Stimulated activated CD4-positive, alpha-beta T cell treated with anti-CD3 and anti-CD28 coated beads, Interleukin-4, amount 100 ng/mL, for 1 hour (primary cell): ENCODE data around the gene C1S.

Experiments used
- DNase-seq: peaks from one replicate; pipeline ENCODE4 v3.0.0-alpha.2; 2020

C1S gene

DNA sequence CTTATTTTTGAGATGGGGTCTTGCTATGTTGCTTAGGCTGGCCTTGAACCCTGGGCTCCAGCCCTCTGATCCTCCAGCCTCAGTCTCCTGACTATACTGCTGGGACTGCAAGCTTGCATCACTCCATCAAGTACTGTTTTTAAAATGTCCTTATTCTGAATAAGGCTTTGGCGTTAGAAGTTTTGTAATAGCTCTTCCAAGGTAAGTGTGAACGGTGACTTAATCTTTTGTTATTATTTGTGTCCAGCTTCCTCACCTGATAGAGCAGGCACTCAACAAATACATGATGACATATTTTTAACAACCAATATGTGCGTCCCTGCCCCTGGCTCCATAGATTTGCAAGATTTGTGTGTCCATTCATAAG is 47.1 kb downstream of the C1S start:
- no peak for DNase-seq

DNA sequence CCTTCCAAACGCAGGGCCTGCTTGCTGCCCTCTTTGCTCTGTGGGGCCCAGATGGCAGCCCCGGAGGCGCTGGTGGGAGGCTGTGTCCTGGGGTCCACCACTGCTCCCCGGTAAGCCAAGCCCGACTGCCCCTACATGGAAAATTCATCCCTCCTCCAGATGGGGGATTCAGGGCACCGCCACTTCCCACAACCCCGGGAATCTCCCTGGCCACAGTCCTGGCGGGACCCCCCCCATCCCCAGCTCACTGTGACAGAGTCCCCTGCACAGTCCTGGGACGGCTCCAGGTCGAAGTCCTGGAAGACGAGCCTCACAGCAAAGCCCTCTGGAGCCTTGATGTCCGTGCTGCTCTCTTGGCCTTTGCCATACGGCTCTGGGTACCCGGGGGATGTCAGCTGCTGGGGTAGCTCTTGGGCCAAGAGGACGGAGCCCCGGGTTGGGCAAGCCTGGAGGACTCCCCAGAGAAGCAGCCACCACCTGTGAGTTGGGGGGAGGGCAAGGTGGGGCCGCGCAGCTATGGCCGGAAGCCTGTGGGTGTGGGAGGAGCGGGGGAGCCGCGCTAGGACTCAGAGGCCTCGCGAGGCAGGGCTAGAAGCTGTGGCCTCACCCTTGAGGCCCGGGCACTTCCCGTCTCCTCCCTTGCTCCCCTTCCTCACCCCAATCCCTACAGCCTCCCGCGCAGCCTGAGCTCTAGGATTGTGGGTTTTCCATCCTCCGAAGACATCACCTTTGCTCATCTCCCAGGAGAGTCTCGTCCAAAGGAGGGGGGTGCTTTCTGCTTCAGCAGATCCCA is 47.7 kb downstream of the C1S start:
- peak; percentile 72 for DNase-seq

DNA sequence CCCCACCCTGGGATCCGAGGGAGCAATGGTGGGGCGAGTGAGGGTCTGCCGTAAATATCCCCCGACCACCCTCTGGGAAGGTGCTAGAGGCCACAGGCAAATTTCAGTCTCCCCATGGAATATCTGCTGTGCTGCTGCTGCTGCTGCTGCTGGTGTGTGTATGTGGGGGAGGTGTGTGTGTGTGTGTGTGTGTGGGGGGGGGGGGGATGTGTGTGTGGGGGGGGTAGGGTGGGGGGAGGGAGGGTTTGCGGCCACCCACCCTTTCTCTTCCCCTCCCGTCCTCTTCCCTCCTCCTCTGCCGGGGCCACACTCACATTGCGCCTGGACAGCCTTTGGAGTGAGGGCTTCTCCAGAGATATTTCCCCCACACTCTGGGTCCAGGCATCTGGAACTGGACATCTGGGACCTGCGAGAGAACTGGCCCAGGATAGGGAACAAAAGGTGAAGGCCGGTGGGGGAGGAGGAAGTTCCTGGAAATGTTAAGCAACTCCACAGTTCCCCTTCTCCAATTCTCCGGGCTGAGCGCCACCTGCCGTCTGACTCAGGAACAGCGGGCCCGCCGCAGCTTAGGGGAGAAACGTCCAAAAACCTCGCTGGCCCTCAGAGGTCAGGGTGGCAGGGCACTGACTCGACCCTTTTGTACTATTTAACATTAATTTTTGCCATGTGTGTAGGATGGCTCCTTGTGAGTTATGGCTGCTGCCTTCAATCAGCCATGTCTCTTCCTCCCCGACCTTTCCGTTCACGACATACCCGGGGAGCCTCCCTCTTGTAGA is 48.5 kb downstream of the C1S start, which contains the start of gene C1RL:
Gene C1RL, minus strand, starts transcription at position 419 of the 776 bp plus-strand sequence. Its CDS starts 34 bp downstream, at position 385.
- peak; percentile 84 for DNase-seq

DNA sequence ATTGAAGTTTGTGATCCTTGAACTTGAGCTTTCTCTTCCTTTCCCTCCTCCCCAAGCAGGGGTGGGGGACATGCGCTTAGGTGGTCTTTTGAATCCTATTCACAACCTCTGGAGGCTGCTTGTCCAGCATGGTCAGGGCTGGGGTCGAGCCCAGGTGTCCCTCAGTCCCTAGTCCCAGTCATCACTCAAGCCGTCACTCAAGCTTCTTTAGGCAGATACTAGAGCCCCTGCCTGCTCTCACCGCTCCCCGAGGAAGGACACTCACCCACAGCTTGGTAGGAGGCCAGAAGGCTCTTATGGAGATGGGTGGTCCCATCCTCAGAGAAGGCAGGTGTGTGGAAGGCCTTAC is 49.0 kb downstream of the C1S start:
- no peak for DNase-seq

DNA sequence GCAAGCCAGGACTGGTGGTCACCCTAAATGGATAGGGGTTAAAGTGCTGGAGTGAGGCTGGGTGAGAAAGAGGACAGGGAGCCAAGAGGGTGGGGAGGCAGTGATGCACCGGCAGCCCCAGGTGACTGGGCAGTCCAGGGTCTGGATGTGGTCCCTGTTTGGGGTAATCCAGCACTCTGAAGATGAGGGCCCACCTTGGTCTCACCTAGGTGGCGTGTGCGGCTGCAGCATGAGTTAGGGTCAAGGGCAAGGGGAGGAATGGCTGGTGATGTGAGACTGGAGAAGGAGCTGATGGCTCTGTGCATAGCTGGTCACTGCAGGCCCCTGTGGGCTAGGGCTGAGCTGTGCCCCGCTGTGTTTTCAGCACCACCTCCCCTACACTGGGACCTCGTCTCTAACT is 50.1 kb downstream of the C1S start:
- DNase-seq, result no peak

DNA sequence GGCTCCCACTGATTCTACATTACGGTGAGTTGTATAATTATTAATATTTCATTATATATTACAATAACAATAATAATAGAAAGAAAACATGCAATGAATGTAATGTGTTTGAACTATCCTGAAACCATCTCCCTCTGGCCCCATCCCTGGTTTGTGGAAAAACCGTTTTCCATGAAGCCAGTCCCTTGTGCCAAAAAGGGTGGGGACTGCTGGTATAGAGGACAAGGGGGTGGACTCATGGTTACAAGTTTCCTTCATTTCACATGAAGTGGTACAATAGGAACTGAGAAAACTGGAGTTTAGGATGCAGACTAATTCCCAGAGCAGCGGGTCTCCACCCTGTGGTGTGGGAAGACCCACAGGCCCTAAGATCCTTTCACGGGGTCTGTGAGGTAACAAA is 51.5 kb downstream of the C1S start:
- DNase-seq, result no peak

DNA sequence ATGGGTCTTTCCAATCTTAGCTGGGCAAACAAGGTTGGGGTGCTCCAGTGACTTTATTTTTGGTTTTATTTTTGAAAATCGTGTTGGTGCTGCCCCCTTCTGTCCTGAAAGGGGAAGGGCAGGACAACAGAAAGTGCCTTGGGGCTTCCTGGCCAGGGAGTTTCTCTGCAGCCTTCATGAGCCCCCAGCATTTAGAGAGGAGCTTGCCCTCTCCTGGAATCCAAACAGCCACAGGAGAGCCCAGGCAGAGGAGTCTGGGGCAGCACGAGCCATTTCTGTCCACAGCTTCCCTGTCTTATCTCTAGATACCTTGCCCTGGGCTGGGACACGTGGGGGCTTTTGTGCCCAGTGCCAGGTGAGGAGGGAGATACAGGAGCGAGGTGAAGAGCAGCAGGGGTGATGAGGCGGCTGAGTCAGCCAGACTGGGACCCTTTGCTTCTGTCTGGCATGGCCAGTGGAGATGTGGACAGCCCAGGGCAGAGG is 52.9 kb downstream of the C1S start:
- peak; percentile 15 for DNase-seq

DNA sequence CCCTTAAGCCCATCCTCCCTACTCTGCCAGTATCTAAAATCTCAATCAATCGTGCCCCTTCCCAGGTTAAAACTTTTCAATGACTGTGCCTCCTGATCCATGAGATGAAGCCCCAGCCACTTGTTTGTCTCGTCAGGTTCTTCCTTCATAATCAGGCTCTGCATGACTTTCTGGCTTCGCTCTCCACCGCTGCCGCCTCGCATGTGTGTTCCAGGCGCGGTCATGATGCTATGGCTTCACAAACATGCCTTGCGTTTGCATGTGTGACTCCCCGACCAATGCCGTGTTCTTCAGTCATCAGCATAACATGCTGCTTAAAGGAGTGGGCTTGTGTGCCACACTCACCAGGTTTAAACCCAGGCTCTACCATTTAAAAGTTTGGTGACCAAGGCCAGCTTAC is 53.5 kb downstream of the C1S start:
- DNase-seq, result no peak

DNA sequence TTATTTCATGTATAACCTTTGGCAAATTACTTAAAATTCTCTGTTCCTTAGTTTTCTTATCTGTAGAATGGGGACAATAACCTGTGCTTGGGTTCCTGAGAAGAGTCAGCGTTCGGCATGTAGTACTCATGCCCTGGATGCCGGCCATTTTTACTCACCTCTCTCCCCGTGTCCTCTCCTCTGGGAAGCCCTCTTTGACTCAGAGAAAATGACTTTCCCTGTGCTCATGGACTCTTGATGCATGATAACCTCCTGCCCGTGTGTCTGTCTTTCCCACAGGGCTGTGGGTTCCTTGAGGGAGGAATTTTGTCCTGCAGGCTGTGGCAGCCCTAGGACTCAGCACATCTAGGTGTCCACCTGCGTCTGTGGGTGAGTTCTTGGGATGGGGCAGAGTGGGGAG is 54.3 kb downstream of the C1S start:
- no peak for DNase-seq

DNA sequence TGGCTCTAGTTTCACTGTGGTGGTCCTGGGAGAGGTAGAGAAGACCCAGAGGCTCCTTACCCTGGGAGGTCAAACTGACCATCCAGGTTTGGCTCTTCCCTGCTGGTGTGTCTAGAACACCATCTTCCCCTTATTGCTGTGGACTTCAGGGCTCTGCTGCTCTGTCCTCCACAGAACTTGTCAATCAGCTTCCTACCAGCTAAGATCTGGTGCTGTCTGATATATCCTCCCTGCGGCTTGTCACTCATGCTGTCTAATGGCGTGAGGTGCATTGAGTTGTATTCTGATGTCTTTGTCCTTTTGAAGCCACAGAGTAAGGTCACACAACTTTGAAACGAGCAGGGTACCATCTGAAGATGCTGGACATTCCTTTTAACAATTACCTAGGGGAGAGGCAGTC is 55.7 kb downstream of the C1S start:
- no peak for DNase-seq

DNA sequence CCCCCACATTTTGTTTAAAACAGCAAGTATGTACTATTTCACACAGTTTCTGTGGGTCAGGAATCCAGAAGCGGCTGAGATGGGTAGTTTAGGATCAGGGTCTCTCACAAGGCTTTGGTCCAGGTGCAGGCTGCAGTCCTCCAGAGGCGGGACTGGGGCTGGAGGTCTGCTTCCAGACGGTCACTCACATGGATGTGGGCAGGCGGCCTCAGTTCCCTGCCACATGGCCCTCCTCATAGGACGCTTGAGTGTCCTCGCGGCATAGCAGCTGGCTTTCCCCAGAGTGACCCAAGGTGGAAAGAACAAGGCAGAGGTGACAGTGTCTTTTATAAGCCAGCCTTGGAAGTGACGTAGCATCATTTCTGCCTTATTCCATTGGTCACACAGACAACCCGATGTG is 56.4 kb downstream of the C1S start:
- no peak for DNase-seq

DNA sequence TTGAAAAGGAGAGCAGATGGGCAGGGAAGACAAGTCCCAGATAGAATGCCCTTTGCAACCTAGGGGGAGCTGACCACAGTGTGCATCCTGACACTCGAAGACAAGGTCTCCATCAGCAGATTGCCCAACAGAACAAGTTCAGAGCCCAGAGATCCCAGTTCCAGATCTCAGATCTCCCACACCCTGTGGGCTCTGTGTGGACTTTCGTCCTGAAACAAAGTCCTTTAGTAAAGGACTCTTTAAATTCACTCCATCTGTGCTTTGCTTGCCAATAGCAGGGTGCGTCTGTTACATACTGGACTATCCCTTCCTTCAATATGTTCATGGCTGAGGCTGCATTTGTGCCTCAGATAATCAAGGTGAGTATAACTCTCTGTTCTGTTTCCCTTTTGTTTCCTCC is 57.2 kb downstream of the C1S start:
- DNase-seq, result no peak

DNA sequence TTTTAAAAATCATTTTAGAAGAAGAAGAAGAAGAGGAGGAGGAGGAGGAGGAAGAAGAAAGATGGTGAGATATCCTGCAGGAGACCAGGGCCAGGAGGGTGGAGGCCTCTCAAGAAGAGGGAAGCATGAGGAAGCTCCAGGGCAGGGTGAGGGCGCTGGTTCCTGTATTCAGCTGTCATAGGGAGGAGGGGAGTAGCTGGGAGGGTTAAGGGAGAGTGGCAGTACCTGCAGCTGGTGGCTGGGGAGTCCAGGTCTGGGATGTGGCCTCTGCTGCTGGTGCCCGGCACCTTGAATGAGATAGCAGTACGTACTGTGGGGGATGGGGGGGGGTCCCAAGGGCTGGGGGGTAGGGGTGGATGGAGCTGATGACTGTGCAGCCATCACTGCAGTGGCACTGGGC is 58.4 kb downstream of the C1S start:
- no peak for DNase-seq

DNA sequence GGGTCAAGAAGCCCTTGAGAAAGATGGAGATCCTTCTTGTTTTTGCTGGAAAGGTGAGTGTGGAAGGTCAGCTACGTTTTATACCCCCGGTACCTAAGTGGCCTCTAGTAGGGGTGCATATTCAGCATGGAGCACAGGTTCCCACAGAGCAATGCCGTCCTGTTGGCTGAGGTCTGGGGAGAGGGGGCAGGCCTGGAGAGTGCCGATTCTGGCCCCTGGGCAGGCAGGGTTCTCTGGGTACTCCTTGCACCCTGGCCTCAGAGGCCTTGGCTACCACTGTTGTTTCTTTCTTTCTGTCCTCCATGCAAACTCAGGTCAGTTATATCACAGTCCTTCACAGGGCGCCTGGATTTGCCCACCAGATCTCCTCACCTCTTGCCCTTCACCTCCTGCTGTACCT is 59.6 kb downstream of the C1S start:
- DNase-seq, result no peak
